Medulla oblongata (tissue), 1 donor: ENCODE results near the gene XPO5.
"Not testable (repeated sequence)": the region's sequence is repeated elsewhere in the genome, so short reads cannot be mapped to it uniquely, and the experiment has no call there.

Experiments used
- DNase-seq: peaks from one replicate; pipeline ENCODE4 v3.0.0-alpha.2; 2015; ENCODE audit errors: extremely low spot score

The XPO5 gene

DNA sequence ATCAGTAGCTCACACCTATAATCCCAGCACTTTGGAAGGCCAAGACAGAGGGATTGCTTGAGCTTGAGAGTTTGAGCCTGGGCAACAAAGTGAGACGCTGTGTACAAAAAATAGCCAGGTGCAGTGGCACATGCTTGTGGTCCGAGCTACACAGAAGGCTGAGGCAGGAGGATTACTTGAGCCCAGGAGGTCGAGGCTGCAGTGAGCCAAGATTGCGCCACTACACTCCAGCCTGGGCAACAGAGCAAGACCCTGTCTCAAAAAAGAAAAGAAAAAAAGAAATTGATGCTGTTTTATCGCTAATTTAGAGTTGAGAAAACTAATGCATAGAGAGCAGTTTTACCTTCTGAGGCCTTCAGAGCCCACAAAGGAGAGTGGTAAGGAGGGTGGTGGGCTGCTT lies 77.5 kb downstream of the XPO5 start:
- not testable (repeated sequence) for DNase-seq

DNA sequence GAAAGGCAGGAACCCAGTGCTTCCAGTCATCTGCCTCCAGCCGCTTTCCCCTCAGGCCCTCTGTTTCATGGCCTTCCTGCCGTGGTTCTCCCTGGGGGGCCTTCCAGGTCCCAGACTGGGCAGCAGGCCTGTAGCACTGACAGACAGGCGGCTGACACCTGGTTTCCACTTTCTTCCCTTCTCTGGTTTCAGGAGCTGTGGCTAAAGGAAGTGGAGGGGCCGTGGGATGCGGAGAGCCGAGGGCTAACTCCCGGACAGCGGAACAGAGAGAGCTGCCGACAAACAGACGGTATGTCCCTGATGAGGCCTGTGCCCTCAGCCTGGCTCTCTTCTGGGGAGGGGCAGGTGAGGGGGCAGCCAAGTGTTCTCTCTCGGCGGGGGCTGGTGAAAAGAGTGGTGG lies 78.1 kb downstream of the XPO5 start:
- DNase-seq = no peak

DNA sequence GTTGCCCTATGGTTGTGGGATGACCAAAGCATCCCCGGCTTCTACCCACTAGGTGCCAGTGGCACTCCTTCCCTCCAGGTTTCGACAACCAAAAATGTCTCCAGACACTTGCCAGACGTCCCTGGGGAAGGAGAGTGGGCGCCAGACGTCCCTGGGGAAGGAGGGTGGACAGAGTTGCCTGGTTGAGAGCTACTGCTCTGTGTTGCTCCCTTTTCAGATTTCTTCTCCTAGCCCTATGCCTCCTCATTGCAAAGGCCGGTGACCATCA lies 78.8 kb downstream of the XPO5 start:
- no peak for DNase-seq

DNA sequence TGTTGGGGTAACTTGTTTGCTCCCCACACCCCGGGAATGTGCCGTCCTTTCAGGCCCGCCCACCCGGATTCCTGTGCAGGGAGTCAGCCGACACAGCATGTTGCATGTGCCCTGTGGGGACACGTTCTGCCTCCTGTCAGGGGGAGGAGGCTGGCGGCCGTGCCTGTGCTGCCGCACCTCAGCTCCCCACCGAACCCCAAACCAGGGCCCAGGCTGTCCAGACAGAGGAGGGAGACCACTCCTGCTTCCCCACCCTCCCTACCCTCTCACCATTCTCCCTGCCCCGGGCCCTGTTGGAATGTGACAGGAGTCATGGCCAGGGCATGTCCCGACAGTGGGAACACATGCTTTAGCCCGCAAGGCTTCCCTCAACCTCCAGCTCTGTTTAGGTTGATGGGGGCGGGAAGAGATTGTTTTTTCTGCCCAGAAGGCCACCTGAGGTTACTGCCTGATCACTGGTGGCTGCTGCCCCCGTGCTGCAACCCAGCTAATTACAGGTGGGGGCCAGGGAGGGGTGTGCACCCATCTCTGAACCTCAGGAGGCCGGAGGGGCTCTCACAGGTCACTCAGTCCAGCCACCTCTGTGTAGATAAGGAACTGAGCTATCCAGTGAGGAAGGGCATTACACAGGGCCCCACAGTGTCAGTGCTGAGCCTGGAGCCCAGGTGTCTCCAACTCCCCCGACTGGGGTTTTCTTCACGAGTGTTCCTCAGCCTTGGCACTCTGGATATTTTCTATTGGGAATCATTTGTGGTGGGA lies 79.3 kb downstream of the XPO5 start:
- peak; percentile 36 for DNase-seq

DNA sequence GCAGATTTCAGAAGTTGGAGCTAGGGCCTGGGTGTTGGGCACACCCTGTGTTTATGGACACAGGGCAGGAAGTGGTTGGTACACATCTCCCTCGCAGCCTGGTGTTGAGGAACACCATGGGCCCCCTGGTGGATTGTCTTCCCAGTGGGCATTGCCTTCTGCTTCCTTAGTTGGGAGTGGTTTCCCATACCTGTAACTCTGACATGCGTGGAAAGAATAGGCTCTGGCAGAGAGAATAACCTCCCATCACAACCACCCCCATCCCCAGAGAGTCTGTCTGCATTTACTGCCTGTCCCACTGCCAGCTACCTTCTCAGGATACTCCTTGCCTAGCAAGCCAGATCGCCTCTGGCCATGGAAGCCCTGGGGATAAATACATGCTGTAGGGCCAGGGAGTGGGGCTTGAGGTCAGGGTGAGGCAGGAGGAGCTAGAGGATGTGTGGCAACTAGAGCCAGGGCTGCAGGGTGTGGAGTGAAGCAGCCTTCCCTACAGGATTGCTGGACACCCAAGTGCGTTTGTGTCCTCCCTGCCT lies 80.4 kb downstream of the XPO5 start:
- no peak for DNase-seq

DNA sequence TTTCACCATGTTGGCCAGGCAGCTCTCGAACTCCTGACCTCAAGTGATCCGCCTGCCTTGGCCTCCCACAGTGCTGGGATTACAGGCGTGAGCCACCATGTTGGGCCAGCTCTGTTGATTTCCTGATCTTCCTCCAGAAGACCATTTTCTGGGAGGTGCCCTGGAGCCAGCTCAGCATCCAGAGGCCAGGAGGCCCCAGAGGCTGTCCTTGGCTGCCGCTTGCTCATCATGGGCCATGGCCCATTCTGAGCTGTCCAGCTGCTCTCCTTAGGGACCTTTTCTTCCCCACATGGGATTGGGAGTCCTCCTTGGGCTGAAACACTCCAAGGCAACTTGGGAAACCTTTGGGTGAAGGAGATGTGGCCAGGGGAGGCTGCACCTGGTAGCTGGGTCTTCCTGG lies 81.1 kb downstream of the XPO5 start:
- DNase-seq = no peak

DNA sequence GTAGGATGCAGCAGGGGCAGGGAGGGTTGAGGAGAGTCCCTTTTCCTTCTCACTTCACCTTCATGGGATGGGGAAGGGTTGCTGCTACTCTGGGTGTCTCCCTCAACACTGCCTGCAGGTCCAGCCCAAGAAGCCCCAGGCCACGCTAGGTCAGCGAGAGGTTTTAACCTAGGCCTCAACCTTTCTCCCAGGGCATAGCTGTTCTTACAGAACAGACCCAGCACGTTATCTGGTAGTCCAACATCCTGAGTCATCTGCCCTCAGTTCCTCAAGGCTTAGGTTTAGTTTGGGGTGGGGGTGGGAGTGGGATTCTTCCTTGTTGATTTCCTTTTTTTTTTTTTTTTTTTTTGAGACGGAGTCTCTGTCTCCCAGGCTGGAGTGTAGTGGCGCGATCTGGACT lies 81.5 kb downstream of the XPO5 start:
- no peak for DNase-seq

DNA sequence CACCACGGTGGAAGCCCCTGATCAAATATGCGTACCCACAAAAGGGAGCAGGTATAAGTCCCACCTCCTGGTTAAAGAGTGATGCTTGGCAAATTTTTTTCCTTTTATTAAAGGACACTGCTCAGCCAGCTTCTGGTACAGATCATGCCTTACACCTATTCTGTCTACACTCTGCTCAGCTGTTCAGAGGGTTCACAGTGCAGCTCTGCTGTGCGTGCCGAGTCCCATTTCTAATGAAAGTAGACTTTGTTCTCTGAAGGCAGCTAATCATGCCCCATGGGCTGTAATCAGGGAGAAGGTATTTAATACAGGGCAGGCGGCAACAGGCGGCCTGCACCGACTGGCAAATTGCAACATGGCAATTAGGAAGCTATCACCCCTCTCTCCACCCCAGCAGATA lies 82.0 kb downstream of the XPO5 start:
- DNase-seq = peak; percentile 62

DNA sequence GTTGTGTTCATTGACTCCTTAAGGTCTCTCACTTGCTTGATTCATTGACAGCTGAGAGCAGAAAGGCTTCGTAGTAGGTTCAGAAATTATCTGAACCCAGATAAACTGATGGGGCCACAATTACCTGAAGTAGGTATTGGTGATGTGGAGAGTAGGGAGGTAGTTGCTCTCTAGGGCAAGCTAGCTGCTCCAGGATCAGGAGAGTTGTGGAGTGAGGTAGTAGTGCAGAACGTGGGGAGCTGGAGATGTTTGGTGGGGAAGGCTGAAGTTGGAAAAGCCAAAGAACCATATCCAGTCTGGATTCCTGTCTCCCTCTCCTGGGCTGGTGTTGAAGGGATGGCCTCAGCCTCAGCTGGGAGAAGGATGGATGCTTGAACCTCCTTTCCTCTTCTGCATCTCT lies 82.6 kb downstream of the XPO5 start:
- DNase-seq = no peak

DNA sequence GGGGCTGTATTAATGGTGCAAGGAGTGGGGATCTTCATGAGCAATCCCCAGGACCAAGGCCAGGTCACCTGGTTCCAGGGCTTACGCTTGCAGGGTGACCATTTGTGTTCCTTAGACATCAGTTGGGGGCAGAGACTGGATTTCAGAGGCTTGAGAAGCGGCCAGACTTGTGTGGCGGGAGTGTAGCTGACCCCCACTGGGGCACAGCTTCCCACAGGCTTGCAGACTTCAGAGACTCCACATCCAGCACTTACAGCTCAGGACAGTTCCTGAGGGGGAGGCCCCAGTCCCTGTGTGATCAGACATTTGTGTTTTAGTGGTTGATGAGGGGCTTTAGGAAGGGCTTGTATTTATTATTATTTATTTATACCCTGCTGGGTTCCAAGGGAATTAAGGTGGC lies 83.2 kb downstream of the XPO5 start:
- no peak for DNase-seq

DNA sequence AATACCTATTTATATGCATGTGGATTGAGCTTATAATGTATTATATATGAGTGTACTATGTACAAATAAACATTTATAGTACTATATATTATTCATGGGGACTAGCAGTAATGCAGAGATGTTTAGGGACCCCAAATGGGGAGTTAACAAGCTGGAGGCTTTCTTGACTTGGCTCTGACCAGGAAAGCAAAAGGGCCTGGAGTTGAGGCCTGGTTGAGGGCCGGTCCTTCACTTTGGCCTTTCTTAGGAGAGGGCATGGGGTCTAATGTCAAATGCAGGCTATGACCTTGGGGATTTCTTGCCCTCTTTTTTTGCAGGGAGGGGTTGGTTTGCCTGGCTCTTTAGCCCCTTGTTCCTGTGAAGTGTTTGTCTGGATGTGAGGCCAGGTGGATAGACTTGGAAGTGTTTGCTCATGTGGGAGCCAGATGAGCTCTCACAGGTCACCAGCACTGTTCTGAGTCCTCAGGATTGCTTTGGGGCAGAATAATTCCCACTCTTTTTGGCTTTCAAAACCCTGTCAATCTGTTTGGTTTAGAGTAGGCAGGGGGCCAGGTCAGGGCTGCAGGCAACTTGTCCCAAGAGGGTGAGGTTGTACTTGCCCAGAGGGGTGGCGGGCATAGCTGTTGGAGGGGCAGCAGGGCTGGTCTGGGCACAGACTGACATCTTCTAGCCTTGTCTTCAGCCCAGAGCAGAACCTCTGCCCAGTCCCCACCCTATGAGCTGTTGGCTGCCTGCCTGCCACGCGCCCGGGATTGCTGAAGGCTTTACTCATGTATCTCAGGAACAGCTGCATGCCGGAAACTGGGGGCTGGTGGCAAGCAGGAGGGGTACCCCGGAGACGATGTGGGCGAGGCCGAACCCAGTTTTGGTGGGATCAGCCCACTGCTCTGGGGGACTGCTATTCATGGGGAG lies 83.8 kb downstream of the XPO5 start:
- peak; percentile 94 for DNase-seq

DNA sequence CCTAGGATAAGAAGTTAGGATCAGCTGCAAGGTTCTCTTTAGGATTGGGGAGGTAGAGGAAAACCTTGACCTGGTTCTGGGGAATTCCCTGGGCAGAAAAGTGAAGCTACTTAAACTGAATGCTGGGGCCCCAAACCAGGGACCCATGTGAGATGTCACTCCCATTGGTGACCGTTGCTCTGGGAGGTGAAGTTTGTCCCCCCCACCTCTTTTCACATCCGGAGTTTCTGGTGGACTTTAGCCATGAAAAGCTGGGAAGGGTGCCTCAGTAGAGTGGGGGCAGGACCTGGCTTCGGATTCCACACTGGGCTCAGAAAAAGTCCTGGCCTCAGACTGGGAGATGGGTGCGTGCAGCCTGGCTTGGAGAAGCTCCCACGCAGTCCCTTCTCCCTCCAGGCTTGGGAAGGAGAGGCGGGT lies 85.3 kb downstream of the XPO5 start:
- DNase-seq = peak; percentile 46

DNA sequence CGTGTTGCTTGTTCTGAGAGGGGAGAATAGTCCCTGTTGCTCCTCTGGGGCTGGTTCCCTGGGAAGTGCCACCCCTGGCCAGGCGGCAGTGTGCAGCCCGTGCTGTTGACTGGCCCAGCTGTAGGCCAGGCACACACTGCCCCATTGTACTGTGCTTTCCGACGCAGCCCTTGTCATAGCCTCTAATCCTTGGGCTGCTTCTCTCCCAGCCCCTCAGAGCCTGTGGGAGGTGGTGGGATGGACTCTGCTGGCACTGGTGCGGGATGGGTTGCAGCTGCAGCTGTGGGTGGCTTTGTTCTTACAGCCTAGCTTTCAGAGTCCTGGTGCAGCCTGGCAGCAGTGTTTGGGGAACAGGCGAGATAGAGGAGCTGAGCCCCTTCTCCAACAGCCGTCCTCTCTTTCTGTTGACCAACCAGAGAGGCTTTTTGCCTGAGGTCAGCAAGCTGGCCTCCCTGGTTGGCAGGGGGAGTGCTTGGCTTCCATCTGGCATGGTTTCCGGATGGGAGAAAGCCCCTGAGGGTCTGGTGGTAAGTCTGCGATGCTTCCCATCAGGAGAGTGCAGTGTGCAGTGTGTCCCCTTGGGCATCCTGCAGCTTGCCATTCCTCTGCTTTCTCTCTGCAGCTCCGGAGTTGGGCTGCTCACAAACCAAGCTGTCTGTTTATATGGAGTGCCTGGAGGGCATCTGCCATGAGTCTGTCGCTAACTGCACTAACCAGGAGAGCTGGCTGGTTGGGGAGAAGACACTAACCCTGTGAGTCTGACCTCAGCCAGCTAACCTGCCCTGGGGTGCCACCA lies 86.4 kb downstream of the XPO5 start:
- DNase-seq = peak; percentile 96

DNA sequence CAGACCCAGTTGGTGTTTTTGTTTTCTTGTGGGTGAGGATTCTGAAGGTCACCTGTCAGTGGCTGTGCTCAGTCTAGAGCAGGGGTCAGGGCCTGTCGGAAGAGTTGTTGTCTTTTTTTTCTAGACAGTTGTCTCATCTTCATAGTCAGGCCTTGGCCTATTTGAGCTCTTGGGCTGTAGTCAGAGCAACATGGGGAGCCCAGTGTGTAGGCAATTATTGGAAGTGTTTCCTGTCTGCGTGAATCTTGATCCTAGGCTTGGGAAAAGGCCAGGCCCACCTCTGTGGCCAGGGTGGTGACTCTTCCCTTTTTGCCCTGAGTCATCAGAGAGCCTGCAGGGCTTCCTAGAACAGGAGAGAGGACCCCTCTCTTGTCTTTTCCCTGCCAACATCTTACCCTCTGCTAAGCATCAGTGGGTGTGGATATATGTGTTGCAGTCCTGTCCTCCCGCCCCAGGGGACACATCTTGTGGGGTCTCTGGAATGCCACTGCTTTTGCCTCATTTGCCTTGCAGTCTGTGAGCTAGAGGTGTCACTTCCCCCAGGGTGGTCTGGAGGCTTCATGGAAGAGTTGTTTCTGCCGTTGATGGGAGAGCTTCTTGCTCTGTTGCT lies 87.1 kb downstream of the XPO5 start:
- no peak for DNase-seq

DNA sequence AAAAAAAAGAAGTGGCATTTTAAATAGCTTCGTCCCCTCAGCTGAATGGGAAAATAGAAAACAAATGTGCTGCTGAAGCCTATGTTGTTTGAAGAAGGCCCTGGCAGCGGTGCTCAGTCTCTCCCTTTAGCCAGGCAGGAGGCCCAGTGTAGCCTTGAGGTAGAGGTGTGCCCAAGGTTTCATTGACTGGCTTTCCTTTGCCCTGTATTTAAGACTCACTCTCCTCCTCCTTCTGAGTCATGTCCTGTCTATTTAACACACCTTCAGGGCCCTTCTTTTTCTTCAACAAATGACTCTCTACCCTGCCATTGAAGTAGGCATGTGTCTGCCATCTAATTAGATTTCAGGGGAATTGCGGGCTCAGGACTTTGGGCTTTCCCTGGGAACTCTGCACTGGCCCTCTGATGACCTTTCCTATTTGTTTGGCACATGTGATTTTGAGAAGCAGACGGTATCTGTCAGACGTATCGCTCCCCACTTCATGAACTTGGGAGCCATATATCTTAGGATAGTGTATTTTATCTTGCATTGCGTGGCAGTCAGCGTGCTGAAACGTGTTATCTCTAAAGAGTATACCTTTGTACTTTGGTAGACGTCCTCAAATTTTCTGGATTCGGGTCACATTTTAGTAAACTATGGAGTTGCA lies 94.1 kb downstream of the XPO5 start:
- DNase-seq = no peak

DNA sequence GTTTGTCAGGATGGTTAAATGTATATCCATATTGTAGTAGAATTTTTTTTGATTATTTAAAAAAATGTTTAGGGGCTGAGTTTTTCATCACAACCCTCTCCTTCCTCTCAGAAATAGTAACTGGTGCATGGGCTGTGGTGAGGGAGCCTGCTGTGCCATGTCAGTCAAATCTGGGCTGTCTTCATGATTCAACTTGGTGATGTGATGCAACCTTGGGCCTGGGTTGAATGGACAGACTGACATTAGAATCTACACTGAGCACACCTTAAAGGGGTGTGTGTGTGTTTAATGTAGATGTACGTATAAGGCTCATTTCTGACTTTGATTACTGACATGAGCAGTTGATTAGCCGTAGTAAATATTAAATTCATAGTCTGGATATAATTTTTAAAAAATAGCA lies 94.8 kb downstream of the XPO5 start:
- no peak for DNase-seq

DNA sequence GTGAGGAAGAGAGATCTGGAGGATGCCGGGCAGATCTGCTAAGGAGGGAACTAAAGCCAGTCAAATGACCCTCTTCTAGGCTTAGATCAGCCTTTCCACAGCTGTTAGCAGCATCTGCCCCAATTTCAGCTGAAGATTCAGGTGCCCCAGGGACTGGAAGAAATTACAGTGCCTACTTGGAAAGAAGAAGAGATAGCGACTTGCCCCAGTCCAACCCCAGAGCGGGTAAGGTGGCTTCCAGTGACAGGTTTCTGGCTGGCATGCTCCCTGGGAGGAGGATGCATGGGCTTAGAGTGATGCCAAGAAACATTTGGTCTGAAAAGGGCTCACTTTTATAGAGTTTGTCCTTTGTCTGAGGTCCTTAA lies 97.8 kb downstream of the XPO5 start:
- DNase-seq = no peak

DNA sequence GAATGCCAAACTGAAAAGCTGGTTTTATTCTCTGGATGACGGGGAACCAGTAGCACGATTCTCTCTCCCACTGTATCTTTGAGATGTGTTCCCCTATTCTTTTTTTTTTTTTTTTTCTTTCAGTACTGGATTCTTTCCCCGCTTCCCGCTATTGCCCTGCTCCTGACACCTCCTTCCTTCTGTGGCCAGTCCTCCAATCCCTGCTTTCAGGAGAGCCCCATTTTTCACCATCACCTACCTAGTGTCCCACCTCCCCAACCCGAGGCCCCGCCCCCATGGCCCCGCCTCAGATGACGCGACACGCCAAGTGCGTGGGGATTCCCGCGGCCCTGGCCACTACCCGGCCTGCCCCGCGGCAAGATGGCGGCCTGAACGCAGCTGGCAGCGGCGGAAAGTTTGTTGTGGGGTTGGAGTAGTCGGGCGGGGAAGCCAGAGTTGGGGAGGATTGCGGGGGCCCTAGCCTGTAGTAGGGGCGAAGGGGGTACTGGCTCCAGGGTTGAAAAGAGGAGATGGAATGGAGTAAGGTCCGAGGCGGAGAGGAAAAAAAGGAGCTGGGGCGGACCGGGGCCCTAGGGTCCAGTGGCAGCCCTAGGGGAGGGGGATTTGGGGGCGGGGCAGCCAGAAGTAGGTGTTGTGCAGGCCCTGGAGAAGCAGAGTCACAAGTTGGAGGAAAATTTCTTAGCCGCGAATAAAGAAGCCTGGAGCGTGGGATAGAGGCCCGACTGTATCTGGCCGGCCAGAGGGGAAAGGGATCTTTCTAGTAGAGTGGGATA lies 98.4 kb downstream of the XPO5 start, which contains the start of gene TJAP1:
Gene TJAP1, plus strand, starts transcription at position 336 of the 773 bp plus-strand sequence. CDS start 21,432 bp downstream, outside the sequence.
- DNase-seq = peak; percentile 94

DNA sequence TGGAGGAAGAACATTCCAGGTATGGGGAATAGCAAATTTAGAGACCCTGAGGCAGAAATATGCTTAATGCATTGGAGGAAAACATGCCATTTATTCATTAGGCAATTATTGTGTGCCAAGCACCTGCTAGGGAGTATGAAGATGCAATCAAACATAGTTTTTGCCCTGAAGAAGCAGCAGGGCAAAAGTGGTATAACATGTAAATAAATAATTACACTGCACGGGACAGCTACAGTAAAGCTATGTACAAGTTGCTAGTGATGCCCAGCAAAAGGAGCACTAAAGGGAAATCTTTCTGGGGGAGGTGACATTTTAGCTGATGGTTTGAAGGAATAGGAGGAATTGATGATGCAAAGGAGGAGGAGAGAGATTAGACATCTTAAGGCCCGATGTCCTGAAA lies 99.1 kb downstream of the XPO5 start:
- DNase-seq = no peak

DNA sequence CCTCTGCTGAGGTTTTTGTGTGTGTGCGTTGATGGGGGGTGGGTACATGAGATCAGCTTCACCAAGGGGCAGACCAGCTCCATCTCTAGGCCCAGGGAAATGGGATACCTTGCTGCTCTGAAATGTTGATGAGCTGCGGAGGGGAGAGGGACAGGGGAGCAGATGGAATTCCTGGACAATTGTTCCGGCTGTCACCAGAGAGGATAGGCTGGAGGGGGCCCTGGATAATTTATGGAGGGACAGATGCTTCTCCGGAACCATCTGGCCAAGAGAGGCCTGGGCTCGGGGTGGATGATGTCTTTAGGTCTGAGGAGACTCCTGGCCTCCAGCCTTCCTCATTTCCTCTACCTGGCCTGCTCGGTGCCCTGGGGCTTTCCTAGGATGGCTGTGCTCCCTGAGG lies 100.3 kb downstream of the XPO5 start:
- DNase-seq = no peak
